Stimulated activated CD4-positive, alpha-beta T cell treated with anti-CD3 and anti-CD28 coated beads, Interleukin-2, amount 100 ng/mL, for 4 hours (primary cell): ENCODE measurements around the gene WNK2.
"Not testable (repeated sequence)": the region's sequence is repeated elsewhere in the genome, so short reads cannot be mapped to it uniquely, and the experiment has no call there.

Experiments
- DNase-seq: peaks from one replicate; pipeline ENCODE4 v3.0.0-alpha.2; 2020; ENCODE audit warnings: low read depth

The WNK2 gene

GRCh38 chr9:93237540-93237939, 53.6 kb downstream of the WNK2 start:
- DNase-seq = no peak

GRCh38 chr9:93238953-93239925, 55.3 kb downstream of the WNK2 start:
- no peak for DNase-seq

- no peak for DNase-seq
These were observed 57.0 kb downstream of the WNK2 start for GRCh38 chr9:93240891-93241334.

- DNase-seq = no peak
These were observed 59.2 kb downstream of the WNK2 start for GRCh38 chr9:93243112-93243511.

GRCh38 chr9:93244101-93244500, 60.2 kb downstream of the WNK2 start:
- no peak for DNase-seq

GRCh38 chr9:93244510-93245436, 60.8 kb downstream of the WNK2 start:
- no peak for DNase-seq

- DNase-seq = no peak
These were observed 61.6 kb downstream of the WNK2 start for GRCh38 chr9:93245437-93245970.

GRCh38 chr9:93246111-93246510, 62.2 kb downstream of the WNK2 start:
- no peak for DNase-seq

GRCh38 chr9:93246526-93246925, 62.6 kb downstream of the WNK2 start:
- no peak for DNase-seq

GRCh38 chr9:93247099-93247865, 63.3 kb downstream of the WNK2 start:
- DNase-seq = no peak

- no peak for DNase-seq
These were observed 64.0 kb downstream of the WNK2 start for GRCh38 chr9:93247892-93248291.

GRCh38 chr9:93248386-93249040, 64.6 kb downstream of the WNK2 start:
- DNase-seq = no peak

GRCh38 chr9:93250185-93250584, 66.2 kb downstream of the WNK2 start:
- DNase-seq = no peak

- DNase-seq = not testable (repeated sequence)
These were observed 67.4 kb downstream of the WNK2 start for GRCh38 chr9:93251309-93251708.

- no peak for DNase-seq
These were observed 68.3 kb downstream of the WNK2 start for GRCh38 chr9:93252116-93252780.

GRCh38 chr9:93252781-93253530, 69.0 kb downstream of the WNK2 start:
- no peak for DNase-seq

GRCh38 chr9:93253633-93254032, 69.7 kb downstream of the WNK2 start:
- DNase-seq = no peak

GRCh38 chr9:93254061-93254481, 70.1 kb downstream of the WNK2 start:
- DNase-seq = no peak

GRCh38 chr9:93254806-93255493, 71.0 kb downstream of the WNK2 start:
- DNase-seq = no peak
